PC-9 (cell line): ENCODE measurements around the gene ACSL4. TPM values are rescaled to one million over a fixed set of nuclear protein-coding genes. Genes with fewer than 3 reads are reported as not detected.
A peak's percentile ranks its signal among the peaks of the same experiment; 100 is the strongest.
"Not testable (repeated sequence)": the region's sequence is repeated elsewhere in the genome, so short reads cannot be mapped to it uniquely, and the experiment has no call there.

Experiments used
- BruUV-seq: library from RNA; stranded (reverse); fragments of 400-500 nt; replicated peaks from 2 replicates; lab custom pipeline; 2021; lab: Mats Ljungman, UMichigan
- CTCF ChIA-PET: fragments of 300-600 bp; sonication (Branson Sonifier 250); formaldehyde crosslinking; loops from one replicate; lab custom pipeline; 2022; ENCODE audit warnings: antibody characterized with exemption; lab: Charles Lee
- POLR2A ChIA-PET: fragments of 300-600 bp; sonication (Branson Sonifier 250); formaldehyde crosslinking; loops from one replicate; lab custom pipeline; 2022; ENCODE audit warnings: antibody characterized with exemption; ENCODE audit not compliant: unreplicated experiment; lab: Charles Lee
- DNase-seq, 2 experiments: peaks; one replicate each; pipeline versions ENCODE4 v3.0.0 to v3.0.0-alpha.2; 2015 to 2022; ENCODE audit warnings: mixed read lengths in 1 of 2
- H2AFZ ChIP-seq: fragments of 200-600 bp; sonication (generic); 2 replicates; pipeline ENCODE4 v1.8.1; 2017; ENCODE audit warnings: antibody characterized with exemption
- H3F3A ChIP-seq: fragments of 200-600 bp; sonication (generic); 2 replicates; pipeline ENCODE4 v1.8.1; 2017; ENCODE audit warnings: antibody characterized with exemption, mild to moderate bottlenecking, low read depth; ENCODE audit not compliant: insufficient read depth
- H3K27ac ChIP-seq: fragments of 200-600 bp; sonication (generic); 2 replicates; pipeline ENCODE4 v1.6.1; 2016; ENCODE audit warnings: mixed run types
- H3K27me3 ChIP-seq: fragments of 200-600 bp; sonication (generic); 2 replicates; pipeline ENCODE4 v1.6.1; 2016; ENCODE audit warnings: low read depth, mixed run types; ENCODE audit not compliant: insufficient read depth
- H3K36me3 ChIP-seq: fragments of 200-600 bp; sonication (generic); 2 replicates; pipeline ENCODE4 v1.6.1; 2016; ENCODE audit warnings: low read depth, mixed run types
- H3K4me1 ChIP-seq: fragments of 200-600 bp; sonication (generic); replicated peaks from 2 replicates; pipeline ENCODE4 v1.6.1; 2016; ENCODE audit warnings: mixed run types; ENCODE audit not compliant: insufficient read depth
- H3K4me2 ChIP-seq: fragments of 200-600 bp; sonication (generic); 2 replicates; pipeline ENCODE4 v1.6.1; 2017; ENCODE audit warnings: mixed run types
- H3K4me3 ChIP-seq: fragments of 200-600 bp; sonication (generic); 2 replicates; pipeline ENCODE4 v1.6.1; 2016; ENCODE audit warnings: mixed run types
- H3K79me2 ChIP-seq: fragments of 200-600 bp; sonication (generic); 2 replicates; pipeline ENCODE4 v1.6.1; 2017; ENCODE audit warnings: low read depth, mixed run types
- H3K9me2 ChIP-seq: fragments of 200-600 bp; sonication (generic); 2 replicates; pipeline ENCODE4 v1.8.1; 2017; ENCODE audit warnings: mild to moderate bottlenecking; ENCODE audit not compliant: insufficient read depth
- H3K9me3 ChIP-seq: fragments of 200-600 bp; sonication (generic); 2 replicates; pipeline ENCODE4 v1.8.1; 2016; ENCODE audit warnings: low read depth; ENCODE audit not compliant: insufficient read depth
- H4K20me1 ChIP-seq: fragments of 200-600 bp; sonication (generic); 2 replicates; pipeline ENCODE4 v1.8.1; 2017; ENCODE audit not compliant: insufficient read depth
- CTCF ChIP-seq: fragments of 200-600 bp; sonication (generic); conservative IDR thresholded peaks from 2 replicates; pipeline ENCODE4 v1.6.1; 2017; ENCODE audit warnings: mixed run types, antibody characterized with exemption, mild to moderate bottlenecking, moderate library complexity
- EZH2 ChIP-seq: fragments of 200-600 bp; sonication (generic); IDR thresholded peaks from 2 replicates; pipeline ENCODE4 v1.8.0; 2017; ENCODE audit warnings: antibody characterized with exemption, low read depth
- intact Hi-C: fragments of 100-400 bp; cut with micrococcal nuclease; formaldehyde crosslinking; loops from one replicate; pipeline ENCODE4 v1.10.0; 2022; ENCODE audit not compliant: unreplicated experiment
- total RNA-seq: library from RNA; stranded (reverse); gene quantifications from 2 replicates; pipeline ENCODE4 v1.2.3, GENCODE V29; 2021

ACSL4 gene
- total RNA-seq, 1 experiment from 2014 or later, result 81.1 TPM

GRCh38 chrX:109732017-109732801 is 848 bp downstream of the ACSL4 start:
- H3K4me3 ChIP-seq, result peak overlapping the region; percentile 94
- H4K20me1 ChIP-seq, result no peaks in the 10 kb centered on the region
- H3K27ac ChIP-seq, result peak overlapping the region; percentile 47
- ChIA-PET POLR2A (interaction anchor here (0.6 to 0.9 kb wide), 7 partner anchors 8 to 1998 kb away, joined by 3 to 16 read pairs (median 6); no protein-coding TSS in a partner anchor), CTCF (interaction anchor here (0.7 to 1.3 kb wide), 2 partner anchors 125 to 415 kb away, joined by 4 to 8 read pairs; no protein-coding TSS in a partner anchor)
- intact Hi-C loops, result loop anchor here (2.0 to 5.0 kb wide), 2 partner anchors 29 to 680 kb away; no protein-coding TSS in a partner anchor
- no peaks in the 10 kb centered on the region for H3K9me2 ChIP-seq
- H2AFZ ChIP-seq, result peak overlapping the region; percentile 98
- peaks cover 57% of the 10 kb centered on the region for H3K79me2 ChIP-seq
- peaks cover 12% of the 10 kb centered on the region; the same call in 1 of the 2 replicates for H3F3A ChIP-seq
- peaks cover 9% of the 10 kb centered on the region; the same call in 1 of the 2 replicates for H3K36me3 ChIP-seq
- no peak for TF ChIP-seq CTCF
- TF ChIP-seq EZH2, result no peak
- H3K4me1 ChIP-seq, result peaks cover 21% of the 10 kb centered on the region
- BruUV-seq, result TSS peak; percentile 87
- no peaks in the 10 kb centered on the region for H3K27me3 ChIP-seq
- H3K9me3 ChIP-seq, result no peaks in the 10 kb centered on the region
- DNase-seq, result peak; percentile 9 to 59
- peak overlapping the region; percentile 82 for H3K4me2 ChIP-seq

DNA sequence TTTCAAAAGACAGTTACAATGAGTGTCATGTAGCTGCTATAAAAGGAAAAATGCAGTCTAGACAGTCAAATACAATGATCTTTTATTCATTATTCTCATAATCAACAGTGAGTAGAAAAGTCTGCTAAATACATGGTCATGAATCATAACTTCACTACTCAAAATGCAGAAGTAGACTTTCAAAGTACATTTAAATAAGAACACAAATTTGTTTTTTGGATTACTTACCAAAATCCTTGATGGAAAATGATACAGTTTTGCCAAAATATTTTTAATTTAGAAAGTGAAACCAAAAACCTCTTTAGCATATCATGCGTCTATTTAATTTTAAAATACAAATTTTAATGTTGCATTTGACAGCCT is 4.9 kb downstream of the ACSL4 start:
- Histone ChIP-seq H3K27ac (peak overlapping the region; percentile 8), H3K9me3 (no peaks in the 10 kb centered on the region; the same call in 1 of the 2 replicates), H3K4me3 (0 out of 2 replicates have a peak overlapping the region, but pooled peaks have one; percentile 9), H2AFZ (no peak overlapping the region), H3K9me2 (no peaks in the 10 kb centered on the region), H3F3A (no peaks in the 10 kb centered on the region), H4K20me1 (no peaks in the 10 kb centered on the region), H3K36me3 (peaks cover 9% of the 10 kb centered on the region; the same call in 1 of the 2 replicates), H3K4me1 (peaks cover 15% of the 10 kb centered on the region), H3K79me2 (peaks cover 77% of the 10 kb centered on the region), H3K4me2 (peak overlapping the region; percentile 39; the same call in 1 of the 2 replicates), H3K27me3 (no peaks in the 10 kb centered on the region)
- POLR2A ChIA-PET, result no interaction called here
- intact Hi-C loops, result no loop called here
- CTCF ChIA-PET, result interaction anchor here (0.6 kb wide), 1 partner anchor 14 kb away, joined by 4 read pairs; no protein-coding TSS in a partner anchor
- no TSS peak for BruUV-seq
- TF ChIP-seq EZH2 (no peak), CTCF (no peak)
- DNase-seq, result no peak

- H3K27ac ChIP-seq, DNase-seq, H3F3A ChIP-seq, H3K36me3 ChIP-seq, H3K9me2 ChIP-seq, H4K20me1 ChIP-seq, H2AFZ ChIP-seq, H3K27me3 ChIP-seq, CTCF ChIA-PET, intact Hi-C loops, BruUV-seq, H3K4me1 ChIP-seq, H3K4me3 ChIP-seq, POLR2A ChIA-PET, H3K9me3 ChIP-seq, H3K4me2 ChIP-seq: not testable (repeated sequence)
- H3K79me2 ChIP-seq, result peaks cover 59% of the 10 kb centered on the region
Measured at GRCh38 chrX:109724971-109725370, 8.1 kb downstream of the ACSL4 start.
